Measurements from ENCODE around the gene SPN. TPM values are rescaled to one million over a fixed set of nuclear protein-coding genes. Genes with fewer than 3 reads are reported as not detected.

Gene SPN
- total and polyA plus RNA-seq, 9 of the 15 experiments (the other 6 are each of a cell fraction or from before 2014, with no cell fraction given): 24.3 to 225 (median 79.4) TPM

DNA sequence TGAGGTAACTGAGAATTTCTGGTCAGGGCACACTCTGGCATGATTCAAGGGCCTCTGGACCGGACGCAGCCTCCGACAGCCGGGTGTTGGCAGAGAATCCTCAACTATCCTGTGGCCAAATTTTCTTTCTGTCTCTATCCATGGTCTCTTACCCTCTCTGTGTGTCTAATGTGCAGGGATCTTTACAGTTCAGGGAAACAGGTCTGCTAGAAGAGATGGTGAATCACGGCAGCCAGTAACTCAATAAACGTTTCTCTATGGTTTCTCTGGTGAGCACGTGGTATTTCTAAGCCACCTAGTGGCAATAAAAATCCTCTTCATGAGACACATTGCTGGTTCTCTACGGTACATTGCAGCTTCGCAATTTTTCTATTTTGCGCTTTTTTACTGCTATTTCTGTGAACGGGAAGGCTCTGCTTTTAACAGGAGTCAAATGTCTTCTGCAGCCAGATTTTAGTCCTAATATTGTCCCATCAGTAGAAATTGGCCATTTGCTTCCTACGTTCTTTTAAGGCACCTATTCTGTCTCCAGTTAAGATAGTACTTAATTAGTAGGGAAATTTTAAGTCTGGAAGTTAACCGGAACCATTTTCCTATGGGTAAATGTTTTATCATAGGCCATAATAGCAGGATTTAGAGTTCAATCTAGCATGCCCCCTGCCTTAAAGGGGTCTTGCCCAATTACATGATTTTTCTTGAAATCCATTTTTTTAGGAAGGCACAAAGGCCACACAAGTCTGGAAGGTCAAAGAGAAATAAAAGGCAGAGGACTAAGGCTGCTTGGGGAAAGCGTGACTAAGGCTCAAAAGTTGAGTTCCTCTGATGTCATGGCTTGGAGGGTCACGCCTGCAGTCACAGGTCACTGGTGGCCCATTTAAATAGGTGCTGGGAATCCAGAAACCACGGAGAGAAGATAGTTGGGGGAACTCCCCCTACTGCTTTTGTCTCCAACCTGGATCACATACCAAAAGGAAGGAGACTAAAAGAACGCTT is 47.5 kb downstream of the SPN start (continued):
- TF ChIP-seq, protein P1, sequence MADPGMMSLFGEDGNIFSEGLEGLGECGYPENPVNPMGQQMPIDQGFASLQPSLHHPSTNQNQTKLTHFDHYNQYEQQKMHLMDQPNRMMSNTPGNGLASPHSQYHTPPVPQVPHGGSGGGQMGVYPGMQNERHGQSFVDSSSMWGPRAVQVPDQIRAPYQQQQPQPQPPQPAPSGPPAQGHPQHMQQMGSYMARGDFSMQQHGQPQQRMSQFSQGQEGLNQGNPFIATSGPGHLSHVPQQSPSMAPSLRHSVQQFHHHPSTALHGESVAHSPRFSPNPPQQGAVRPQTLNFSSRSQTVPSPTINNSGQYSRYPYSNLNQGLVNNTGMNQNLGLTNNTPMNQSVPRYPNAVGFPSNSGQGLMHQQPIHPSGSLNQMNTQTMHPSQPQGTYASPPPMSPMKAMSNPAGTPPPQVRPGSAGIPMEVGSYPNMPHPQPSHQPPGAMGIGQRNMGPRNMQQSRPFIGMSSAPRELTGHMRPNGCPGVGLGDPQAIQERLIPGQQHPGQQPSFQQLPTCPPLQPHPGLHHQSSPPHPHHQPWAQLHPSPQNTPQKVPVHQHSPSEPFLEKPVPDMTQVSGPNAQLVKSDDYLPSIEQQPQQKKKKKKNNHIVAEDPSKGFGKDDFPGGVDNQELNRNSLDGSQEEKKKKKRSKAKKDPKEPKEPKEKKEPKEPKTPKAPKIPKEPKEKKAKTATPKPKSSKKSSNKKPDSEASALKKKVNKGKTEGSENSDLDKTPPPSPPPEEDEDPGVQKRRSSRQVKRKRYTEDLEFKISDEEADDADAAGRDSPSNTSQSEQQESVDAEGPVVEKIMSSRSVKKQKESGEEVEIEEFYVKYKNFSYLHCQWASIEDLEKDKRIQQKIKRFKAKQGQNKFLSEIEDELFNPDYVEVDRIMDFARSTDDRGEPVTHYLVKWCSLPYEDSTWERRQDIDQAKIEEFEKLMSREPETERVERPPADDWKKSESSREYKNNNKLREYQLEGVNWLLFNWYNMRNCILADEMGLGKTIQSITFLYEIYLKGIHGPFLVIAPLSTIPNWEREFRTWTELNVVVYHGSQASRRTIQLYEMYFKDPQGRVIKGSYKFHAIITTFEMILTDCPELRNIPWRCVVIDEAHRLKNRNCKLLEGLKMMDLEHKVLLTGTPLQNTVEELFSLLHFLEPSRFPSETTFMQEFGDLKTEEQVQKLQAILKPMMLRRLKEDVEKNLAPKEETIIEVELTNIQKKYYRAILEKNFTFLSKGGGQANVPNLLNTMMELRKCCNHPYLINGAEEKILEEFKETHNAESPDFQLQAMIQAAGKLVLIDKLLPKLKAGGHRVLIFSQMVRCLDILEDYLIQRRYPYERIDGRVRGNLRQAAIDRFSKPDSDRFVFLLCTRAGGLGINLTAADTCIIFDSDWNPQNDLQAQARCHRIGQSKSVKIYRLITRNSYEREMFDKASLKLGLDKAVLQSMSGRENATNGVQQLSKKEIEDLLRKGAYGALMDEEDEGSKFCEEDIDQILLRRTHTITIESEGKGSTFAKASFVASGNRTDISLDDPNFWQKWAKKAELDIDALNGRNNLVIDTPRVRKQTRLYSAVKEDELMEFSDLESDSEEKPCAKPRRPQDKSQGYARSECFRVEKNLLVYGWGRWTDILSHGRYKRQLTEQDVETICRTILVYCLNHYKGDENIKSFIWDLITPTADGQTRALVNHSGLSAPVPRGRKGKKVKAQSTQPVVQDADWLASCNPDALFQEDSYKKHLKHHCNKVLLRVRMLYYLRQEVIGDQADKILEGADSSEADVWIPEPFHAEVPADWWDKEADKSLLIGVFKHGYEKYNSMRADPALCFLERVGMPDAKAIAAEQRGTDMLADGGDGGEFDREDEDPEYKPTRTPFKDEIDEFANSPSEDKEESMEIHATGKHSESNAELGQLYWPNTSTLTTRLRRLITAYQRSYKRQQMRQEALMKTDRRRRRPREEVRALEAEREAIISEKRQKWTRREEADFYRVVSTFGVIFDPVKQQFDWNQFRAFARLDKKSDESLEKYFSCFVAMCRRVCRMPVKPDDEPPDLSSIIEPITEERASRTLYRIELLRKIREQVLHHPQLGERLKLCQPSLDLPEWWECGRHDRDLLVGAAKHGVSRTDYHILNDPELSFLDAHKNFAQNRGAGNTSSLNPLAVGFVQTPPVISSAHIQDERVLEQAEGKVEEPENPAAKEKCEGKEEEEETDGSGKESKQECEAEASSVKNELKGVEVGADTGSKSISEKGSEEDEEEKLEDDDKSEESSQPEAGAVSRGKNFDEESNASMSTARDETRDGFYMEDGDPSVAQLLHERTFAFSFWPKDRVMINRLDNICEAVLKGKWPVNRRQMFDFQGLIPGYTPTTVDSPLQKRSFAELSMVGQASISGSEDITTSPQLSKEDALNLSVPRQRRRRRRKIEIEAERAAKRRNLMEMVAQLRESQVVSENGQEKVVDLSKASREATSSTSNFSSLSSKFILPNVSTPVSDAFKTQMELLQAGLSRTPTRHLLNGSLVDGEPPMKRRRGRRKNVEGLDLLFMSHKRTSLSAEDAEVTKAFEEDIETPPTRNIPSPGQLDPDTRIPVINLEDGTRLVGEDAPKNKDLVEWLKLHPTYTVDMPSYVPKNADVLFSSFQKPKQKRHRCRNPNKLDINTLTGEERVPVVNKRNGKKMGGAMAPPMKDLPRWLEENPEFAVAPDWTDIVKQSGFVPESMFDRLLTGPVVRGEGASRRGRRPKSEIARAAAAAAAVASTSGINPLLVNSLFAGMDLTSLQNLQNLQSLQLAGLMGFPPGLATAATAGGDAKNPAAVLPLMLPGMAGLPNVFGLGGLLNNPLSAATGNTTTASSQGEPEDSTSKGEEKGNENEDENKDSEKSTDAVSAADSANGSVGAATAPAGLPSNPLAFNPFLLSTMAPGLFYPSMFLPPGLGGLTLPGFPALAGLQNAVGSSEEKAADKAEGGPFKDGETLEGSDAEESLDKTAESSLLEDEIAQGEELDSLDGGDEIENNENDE (IDR thresholded peaks at IDR 0.05; ENCODE audit: low read depth, low read length): no peak
- no peak for TF ChIP-seq RBM34 (IDR thresholded peaks at IDR 0.05; ENCODE audit: borderline replicate concordance, insufficient read depth, low read length)
- TF ChIP-seq, protein P2, sequence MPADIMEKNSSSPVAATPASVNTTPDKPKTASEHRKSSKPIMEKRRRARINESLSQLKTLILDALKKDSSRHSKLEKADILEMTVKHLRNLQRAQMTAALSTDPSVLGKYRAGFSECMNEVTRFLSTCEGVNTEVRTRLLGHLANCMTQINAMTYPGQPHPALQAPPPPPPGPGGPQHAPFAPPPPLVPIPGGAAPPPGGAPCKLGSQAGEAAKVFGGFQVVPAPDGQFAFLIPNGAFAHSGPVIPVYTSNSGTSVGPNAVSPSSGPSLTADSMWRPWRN (IDR thresholded peaks at IDR 0.05; ENCODE audit: low read depth): no peak
